ENCODE measurements around the gene PITX1. TPM values are rescaled to one million over a fixed set of nuclear protein-coding genes. Genes with fewer than 3 reads are reported as not detected.
A peak's percentile ranks its signal among the peaks of the same experiment; 100 is the strongest.

PITX1 gene
- total and polyA plus RNA-seq, 11 donors, result 0.03 to 0.39 TPM; not detected in 9

- 47 to 62% (median 59%) methylated on average over 3 of the region's 3 CpGs for WGBS, 4 donors
- Histone ChIP-seq H3K4me3 (no peak overlapping the region), H3K9me3 (no peaks in the 10 kb centered on the region), H3K27me3 (peaks cover 0 to 67% (median 12%) of the 10 kb centered on the region in 9 donors), H3K36me3 (no peaks in the 10 kb centered on the region), H3K27ac (no peak overlapping the region), H3K4me1 (peaks cover 0 to 12% (median 0%) of the 10 kb centered on the region in 12 donors)
- TF ChIP-seq CTCF (IDR thresholded peaks at IDR 0.05) (no peak), POLR2A (IDR thresholded peaks at IDR 0.05) (no peak)
- ATAC-seq, result no peak
- DNase-seq, result no peak
- intact Hi-C loops (cut with DNase I), result no loop called here
These were observed 17.4 kb upstream of the PITX1 start for GRCh38 chr5:135051399-135051798.

- no peak overlapping the region for H3K27ac ChIP-seq
- peak in 3 of 4 donors; percentile 30 to 38 (median 38) for ATAC-seq
- H3K36me3 ChIP-seq, result no peaks in the 10 kb centered on the region
- H3K4me1 ChIP-seq, result peaks cover 0 to 8% (median 0%) of the 10 kb centered on the region in 12 donors
- WGBS, 4 donors, result 3 to 6% (median 4%) methylated on average over 37 to 45 of the region's 45 CpGs
- no peaks in the 10 kb centered on the region for H3K9me3 ChIP-seq
- H3K27me3 ChIP-seq, result peaks cover 6 to 78% (median 19%) of the 10 kb centered on the region in 9 donors
- DNase-seq, result peak in 1 of 5 donors; percentile 54
- TF ChIP-seq CTCF (IDR thresholded peaks at IDR 0.05) (no peak), POLR2A (IDR thresholded peaks at IDR 0.05) (no peak)
- intact Hi-C loops (cut with DNase I), result no loop called here
- peak overlapping the region in 1 of 12 donors; percentile 4 for H3K4me3 ChIP-seq
These were observed 16.3 kb upstream of the PITX1 start for GRCh38 chr5:135050244-135050767.

GRCh38 chr5:135048930-135049329 lies 14.9 kb upstream of the PITX1 start:
- 11 to 67% (median 30%) methylated on average over 1 of the region's 1 CpG for WGBS, 4 donors
- DNase-seq (peak in 1 of 5 donors; percentile 31), ATAC-seq (no peak)
- Histone ChIP-seq H3K27ac (no peak overlapping the region), H3K4me1 (peaks cover 0 to 8% (median 0%) of the 10 kb centered on the region in 12 donors), H3K27me3 (peaks cover 10 to 90% (median 33%) of the 10 kb centered on the region in 9 donors), H3K9me3 (no peaks in the 10 kb centered on the region), H3K36me3 (no peaks in the 10 kb centered on the region), H3K4me3 (no peak overlapping the region)
- no peak for TF ChIP-seq CTCF (IDR thresholded peaks at IDR 0.05)
- TF ChIP-seq POLR2A (IDR thresholded peaks at IDR 0.05), result no peak
- intact Hi-C loops (cut with DNase I), result no loop called here

GRCh38 chr5:135048286-135048685 lies 14.3 kb upstream of the PITX1 start:
- no peak overlapping the region for H3K27ac ChIP-seq
- H3K36me3 ChIP-seq, result no peaks in the 10 kb centered on the region
- DNase-seq, result peak in 1 of 5 donors; percentile 25
- H3K27me3 ChIP-seq, result peaks cover 12 to 94% (median 38%) of the 10 kb centered on the region in 9 donors
- intact Hi-C loops (cut with DNase I), result no loop called here
- peaks cover 0 to 8% (median 0%) of the 10 kb centered on the region in 12 donors for H3K4me1 ChIP-seq
- no peak overlapping the region for H3K4me3 ChIP-seq
- no peak for TF ChIP-seq POLR2A (IDR thresholded peaks at IDR 0.05)
- TF ChIP-seq CTCF (IDR thresholded peaks at IDR 0.05), result no peak
- ATAC-seq, result no peak
- WGBS, 4 donors, result 82 to 92% (median 87%) methylated on average over 2 of the region's 2 CpGs
- no peaks in the 10 kb centered on the region for H3K9me3 ChIP-seq
